Measurements from ENCODE around the gene ALG10B.

- TF ChIP-seq CTCF (IDR thresholded peaks at IDR 0.05) (no peak), POLR2A (IDR thresholded peaks at IDR 0.05) (no peak)
These were observed 10.8 kb downstream of the ALG10B start for GRCh38 chr12:38327356-38327755.

All from body of pancreas (tissue), 4 donors.